A673 (cell line): Measurements from ENCODE around the gene SPATA18.

Experiments used
- CTCF ChIP-seq: fragments of 300-800, 200-600 bp; sonication (generic); conservative IDR thresholded peaks from 2 replicates; pipeline ENCODE4 v1.5.1; 2017; ENCODE audit warnings: low read depth, mild to moderate bottlenecking, antibody characterized with exemption, low read length, moderate library complexity, mixed read lengths
- EZH2 ChIP-seq: fragments of 200-600 bp; sonication (generic); IDR thresholded peaks from 2 replicates; pipeline ENCODE4 v1.6.1; 2017; ENCODE audit warnings: borderline replicate concordance, low read depth, mild to moderate bottlenecking, mixed read lengths, antibody characterized with exemption, low read length; ENCODE audit not compliant: poor library complexity, severe bottlenecking

DNA sequence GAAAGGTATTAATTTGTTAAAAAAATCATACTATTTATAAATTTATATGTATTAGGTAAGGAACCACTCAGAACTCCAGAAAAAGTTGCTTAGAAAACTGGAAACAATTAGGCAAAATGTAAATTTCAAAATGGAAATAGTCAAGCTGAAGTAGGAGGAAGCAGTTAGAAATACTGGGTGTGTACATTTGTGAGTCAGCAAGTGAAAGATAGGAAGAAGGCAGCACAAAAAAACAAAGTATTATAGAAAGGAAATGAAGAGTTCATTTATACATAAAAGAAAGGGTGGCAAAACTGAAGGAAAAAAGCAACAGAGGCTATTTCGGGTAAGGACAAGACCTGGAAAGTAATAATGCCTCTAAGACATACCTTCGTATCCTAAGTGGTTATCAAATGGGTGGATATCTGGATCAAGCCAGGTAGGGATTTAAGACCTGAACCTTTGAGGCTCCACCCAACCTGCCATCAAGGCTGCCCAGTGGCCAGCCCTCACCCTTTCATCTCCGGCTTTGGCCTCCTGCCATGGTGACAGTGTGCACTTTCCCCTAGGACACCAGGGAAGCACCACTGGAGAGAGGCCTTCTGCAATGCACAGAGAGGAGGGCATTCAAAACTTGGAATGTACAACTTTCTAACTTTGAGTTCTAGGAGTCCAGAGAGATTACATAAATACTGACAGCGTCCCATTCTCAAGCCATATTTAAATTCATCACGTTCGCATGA lies 31.0 kb upstream of the SPATA18 start, which contains the start of gene LRRC66:
- no peak for TF ChIP-seq CTCF
- TF ChIP-seq EZH2: no peak
